GM10266 (cell line): ENCODE data around the gene PCDHGA10.

ENCODE experiments used
- DNase-seq: peaks from one replicate; pipeline ENCODE4 v3.0.0; 2012; ENCODE audit errors: extremely low spot score
- CTCF ChIP-seq: IDR thresholded peaks from 2 replicates; pipeline ENCODE4 v1.5.1; 2012; ENCODE audit warnings: mild to moderate bottlenecking, low read depth; ENCODE audit not compliant: control insufficient read depth, insufficient read depth; ENCODE audit errors: missing control alignments

Gene PCDHGA10

DNA sequence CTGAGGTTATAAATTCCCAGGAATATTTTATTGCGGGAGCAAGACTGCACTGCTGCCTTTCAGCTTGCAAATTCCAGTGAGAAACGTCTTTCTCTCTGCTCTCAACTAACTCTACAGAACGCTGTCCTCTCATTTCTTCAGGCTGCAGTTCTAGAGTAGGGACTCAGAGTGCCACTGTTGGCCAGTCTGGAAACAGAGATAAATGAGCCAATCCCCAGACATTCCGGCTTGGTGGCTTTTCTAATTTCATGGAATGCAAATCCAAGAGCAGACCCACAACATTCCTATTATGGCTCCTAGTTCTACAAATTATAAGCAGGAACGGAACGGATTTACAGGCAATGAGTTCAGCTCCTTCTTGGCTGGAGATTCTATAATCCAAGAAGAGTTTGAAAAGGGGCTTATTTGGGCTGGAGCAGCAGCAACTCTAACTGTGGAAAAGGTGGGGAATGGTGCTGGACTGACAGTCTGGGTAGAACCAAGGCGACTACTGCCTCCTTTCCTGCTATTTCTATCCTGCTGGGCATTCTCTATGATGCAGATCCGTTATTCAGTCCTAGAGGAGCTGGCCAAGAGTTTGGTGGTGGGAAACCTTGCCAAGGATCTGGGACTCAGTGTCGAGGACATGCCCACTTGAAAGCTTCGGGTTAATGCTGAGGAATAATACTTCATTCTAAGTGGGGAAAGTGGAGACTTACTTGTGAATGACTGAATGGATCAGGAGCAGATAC is 26.8 kb downstream of the PCDHGA10 start:
- TF ChIP-seq CTCF: no peak
- DNase-seq: no peak

DNA sequence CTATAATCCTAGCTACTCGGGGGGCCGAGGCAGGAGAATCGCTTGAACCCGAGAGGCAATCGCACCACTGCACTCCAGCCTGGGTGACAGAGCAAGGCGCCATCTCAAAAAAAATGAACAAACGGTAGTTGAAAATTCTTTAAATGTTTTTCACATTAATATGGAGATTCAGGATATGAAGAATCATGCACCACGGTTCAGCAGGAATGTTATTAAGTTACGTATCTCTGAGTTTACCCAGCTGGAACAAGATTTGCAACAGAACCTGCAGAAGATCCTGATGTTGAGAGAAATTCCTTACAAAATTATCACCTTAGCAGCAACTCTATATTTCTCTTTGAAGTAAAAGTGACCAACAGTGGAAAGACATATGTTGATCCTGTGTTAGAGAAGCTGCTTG is 27.6 kb downstream of the PCDHGA10 start:
- no peak for TF ChIP-seq CTCF
- DNase-seq: no peak

GRCh38 chr5:141441571-141442170 is 28.9 kb downstream of the PCDHGA10 start:
- DNase-seq: no peak
- no peak for TF ChIP-seq CTCF

- TF ChIP-seq CTCF: no peak
Observed at GRCh38 chr5:141465351-141465750, 52.6 kb downstream of the PCDHGA10 start.

More at GRCh38 chr5:141465351-141465750, 52.6 kb downstream of the PCDHGA10 start:
- DNase-seq: no peak
